Brain microvascular endothelial cell (primary cell): Measurements from ENCODE around the gene GINS1.

ENCODE experiments used
- DNase-seq: peaks from one replicate; pipeline ENCODE4 v3.0.0-alpha.2; 2020
- H3K27ac ChIP-seq: fragments of 250-450 bp; sonication (Bioruptor Pico); 2 replicates; pipeline ENCODE4 v1.5.1; 2020; ENCODE audit warnings: mild to moderate bottlenecking, moderate library complexity
- H3K27me3 ChIP-seq: fragments of 250-450 bp; sonication (Bioruptor Pico); replicated peaks from 2 replicates; pipeline ENCODE4 v1.5.1; 2020; ENCODE audit warnings: mild to moderate bottlenecking
- H3K36me3 ChIP-seq: fragments of 250-450 bp; sonication (Bioruptor Pico); replicated peaks from 2 replicates; pipeline ENCODE4 v1.5.1; 2020; ENCODE audit warnings: mild to moderate bottlenecking
- H3K4me3 ChIP-seq: 2 replicates; pipeline ENCODE4 v1.5.1; 2011; ENCODE audit warnings: low read depth, mild to moderate bottlenecking, control low read depth, low read length, moderate library complexity
- CTCF ChIP-seq: IDR thresholded peaks from 2 replicates; pipeline ENCODE4 v1.5.1; 2011; ENCODE audit warnings: low read depth, mild to moderate bottlenecking, moderate library complexity, low read length, control low read depth, inconsistent platforms; ENCODE audit errors: missing control alignments
- in situ Hi-C: cut with HindIII; loops from 2 replicates; pipeline ENCODE4 v1.10.0; 2017; ENCODE audit warnings: low sequenced_read_pairs, low pct_ligation_motif_present

Gene GINS1

GRCh38 chr20:25484224-25484846 lies 76.9 kb downstream of the GINS1 start:
- H3K4me3 ChIP-seq, result no peak overlapping the region
- H3K36me3 ChIP-seq, result peaks cover 7% of the 10 kb centered on the region
- in situ Hi-C loops, result no loop called here
- no peak for DNase-seq
- no peak for TF ChIP-seq CTCF
- no peaks in the 10 kb centered on the region for H3K27me3 ChIP-seq
- H3K27ac ChIP-seq, result no peak overlapping the region

GRCh38 chr20:25484911-25485511 lies 77.5 kb downstream of the GINS1 start:
- Histone ChIP-seq H3K4me3 (no peak overlapping the region), H3K27me3 (no peaks in the 10 kb centered on the region), H3K27ac (no peak overlapping the region), H3K36me3 (peaks cover 7% of the 10 kb centered on the region)
- in situ Hi-C loops, result no loop called here
- TF ChIP-seq CTCF, result no peak
- peak; percentile 7 for DNase-seq

GRCh38 chr20:25485872-25486271 lies 78.4 kb downstream of the GINS1 start:
- Histone ChIP-seq H3K27me3 (no peaks in the 10 kb centered on the region), H3K36me3 (peaks cover 7% of the 10 kb centered on the region), H3K4me3 (no peak overlapping the region), H3K27ac (no peak overlapping the region)
- no peak for TF ChIP-seq CTCF
- in situ Hi-C loops, result no loop called here
- no peak for DNase-seq

- Histone ChIP-seq H3K4me3 (no peak overlapping the region), H3K27me3 (no peaks in the 10 kb centered on the region), H3K36me3 (peaks cover 3% of the 10 kb centered on the region), H3K27ac (no peak overlapping the region)
- no peak for DNase-seq
- in situ Hi-C loops, result no loop called here
- no peak for TF ChIP-seq CTCF
Observed at GRCh38 chr20:25486377-25486776, 78.9 kb downstream of the GINS1 start.

- no peak for TF ChIP-seq CTCF
- in situ Hi-C loops, result no loop called here
- Histone ChIP-seq H3K27me3 (no peaks in the 10 kb centered on the region), H3K4me3 (no peak overlapping the region), H3K27ac (no peak overlapping the region), H3K36me3 (no peaks in the 10 kb centered on the region)
- DNase-seq, result no peak
Observed at GRCh38 chr20:25487306-25487705, 79.8 kb downstream of the GINS1 start.

- no peak for TF ChIP-seq CTCF
- Histone ChIP-seq H3K27ac (no peak overlapping the region), H3K27me3 (no peaks in the 10 kb centered on the region), H3K4me3 (no peak overlapping the region), H3K36me3 (no peaks in the 10 kb centered on the region)
- no peak for DNase-seq
- in situ Hi-C loops, result no loop called here
Observed at GRCh38 chr20:25487975-25488374, 80.5 kb downstream of the GINS1 start.
